HG03442 (cell line): ENCODE data around the gene LDLRAP1.

Experiments
- ATAC-seq: cut with Tn5 transposase; IDR thresholded peaks from one replicate; pipeline ENCODE4 v1.9.1; 2021; ENCODE audit warnings: mild to moderate bottlenecking, moderate library complexity; ENCODE audit not compliant: unreplicated experiment

Gene LDLRAP1

GRCh38 chr1:25523542-25523941 is 19.9 kb upstream of the LDLRAP1 start:
- no peak for ATAC-seq

DNA sequence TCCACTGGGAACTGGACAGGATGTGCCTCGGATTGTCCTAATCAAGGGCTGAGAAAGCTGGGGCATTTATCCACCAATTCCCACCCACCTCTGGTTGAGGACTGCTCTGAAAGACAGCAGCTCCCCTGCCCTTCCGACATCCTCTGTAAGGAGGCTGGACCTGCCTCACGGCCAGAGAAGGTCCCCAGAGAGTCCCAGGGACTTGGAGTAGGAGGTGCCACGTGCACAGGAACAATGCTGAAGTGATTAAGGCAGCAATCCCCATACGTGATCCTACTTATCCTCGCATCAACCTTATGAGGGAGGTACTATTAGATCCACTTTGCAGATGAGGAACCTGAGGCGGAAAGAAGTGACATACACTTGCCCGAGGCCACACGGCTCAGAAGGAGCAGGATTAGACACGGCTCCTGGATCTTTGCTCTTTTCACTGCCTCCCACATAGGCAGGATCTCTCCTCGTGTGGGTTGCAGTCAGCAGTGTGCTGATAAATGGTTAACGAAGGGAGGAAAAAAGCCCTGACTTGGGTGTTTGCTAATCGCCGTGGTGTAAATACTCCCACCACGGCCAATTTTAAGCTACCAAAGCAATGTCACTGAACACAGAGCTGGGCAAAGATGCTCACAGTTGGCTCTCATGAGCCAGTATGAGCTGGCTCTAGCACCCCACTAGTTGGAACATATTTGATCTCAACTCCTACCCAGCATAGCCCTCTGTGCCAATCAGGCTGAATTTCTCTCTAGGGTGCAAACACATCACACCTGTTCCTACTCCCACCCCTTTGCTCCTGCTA is 18.6 kb upstream of the LDLRAP1 start:
- no peak for ATAC-seq

DNA sequence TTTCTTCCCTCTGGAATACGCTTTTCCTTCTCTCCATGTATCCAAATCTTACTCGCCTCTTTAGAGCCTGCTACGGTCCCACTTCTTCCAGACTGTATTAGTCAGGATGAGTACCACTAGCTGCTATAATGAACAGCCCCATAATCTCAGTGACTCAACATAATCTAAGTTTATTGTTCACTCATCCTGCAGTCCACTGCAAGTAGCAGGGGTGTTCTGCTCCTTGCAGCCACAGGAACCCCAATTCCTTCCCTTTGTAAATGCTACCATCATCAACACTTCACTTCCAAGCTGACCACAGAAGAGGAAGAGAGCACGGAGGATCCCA is 18.1 kb upstream of the LDLRAP1 start:
- ATAC-seq: no peak

- ATAC-seq: no peak
These were observed 16.7 kb upstream of the LDLRAP1 start for GRCh38 chr1:25526753-25527152.

GRCh38 chr1:25527226-25527846 is 16.1 kb upstream of the LDLRAP1 start:
- ATAC-seq: no peak

DNA sequence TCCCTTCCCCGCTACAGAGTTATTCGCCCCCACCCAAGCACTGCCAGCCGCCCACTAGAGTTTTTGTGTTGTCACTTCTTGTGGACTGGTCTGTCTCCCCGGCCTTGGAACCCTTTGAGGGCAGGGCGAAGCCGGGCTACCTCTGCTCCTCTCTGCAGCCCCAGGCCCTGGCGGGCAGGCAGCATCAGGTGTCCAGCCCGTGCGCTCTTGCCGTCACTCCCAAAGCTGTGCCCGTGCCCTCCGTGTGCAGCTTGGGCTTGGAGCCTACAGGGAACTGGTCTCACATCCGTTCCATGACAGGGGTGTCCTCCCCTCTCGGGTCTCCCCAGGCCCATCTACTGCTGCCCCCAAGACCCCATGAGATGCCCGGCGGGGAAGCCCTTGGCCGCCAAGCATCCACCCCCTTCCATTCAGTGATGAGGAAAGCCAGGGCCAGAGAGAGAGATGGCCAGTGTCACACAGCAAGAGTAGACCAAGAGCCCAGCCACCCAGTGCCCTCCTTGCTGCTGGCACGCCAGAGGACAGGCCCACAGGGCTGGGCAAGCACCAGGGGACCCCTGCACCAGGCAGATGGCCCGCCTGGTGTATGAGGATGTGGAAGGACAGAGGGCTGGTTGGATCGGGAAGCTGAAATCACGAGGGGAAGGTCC is 15.3 kb upstream of the LDLRAP1 start:
- ATAC-seq: no peak

DNA sequence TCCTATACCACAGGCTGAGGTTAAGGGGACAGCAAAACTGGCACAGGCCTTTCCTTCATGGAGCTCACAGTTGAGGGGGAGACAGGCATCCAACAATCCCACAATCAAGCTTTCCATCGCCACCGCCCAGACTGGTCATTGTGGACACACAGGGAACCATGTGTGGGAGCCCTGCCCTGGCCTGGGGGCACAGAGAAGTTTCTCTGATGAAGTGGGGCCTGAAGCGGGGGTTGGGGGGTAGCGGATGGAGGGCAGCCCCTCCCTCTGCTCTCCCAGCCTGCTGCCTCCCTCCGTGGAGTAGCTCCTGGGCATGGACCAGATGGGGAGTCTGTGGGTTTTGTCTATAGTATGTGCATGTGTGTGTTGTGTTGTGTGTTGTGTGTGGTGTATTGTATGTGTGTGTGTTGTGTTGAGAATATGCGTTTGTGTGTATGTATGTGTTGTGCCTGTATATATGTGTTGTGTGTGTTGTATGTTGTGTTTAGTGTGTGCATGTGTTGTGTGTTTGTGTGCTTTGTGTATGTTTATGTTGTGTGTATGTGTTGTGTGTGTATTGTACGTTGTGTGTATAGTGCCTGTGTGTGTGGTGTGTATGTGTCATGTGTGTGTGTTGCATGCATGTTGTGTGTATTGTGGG is 14.4 kb upstream of the LDLRAP1 start:
- ATAC-seq: no peak

DNA sequence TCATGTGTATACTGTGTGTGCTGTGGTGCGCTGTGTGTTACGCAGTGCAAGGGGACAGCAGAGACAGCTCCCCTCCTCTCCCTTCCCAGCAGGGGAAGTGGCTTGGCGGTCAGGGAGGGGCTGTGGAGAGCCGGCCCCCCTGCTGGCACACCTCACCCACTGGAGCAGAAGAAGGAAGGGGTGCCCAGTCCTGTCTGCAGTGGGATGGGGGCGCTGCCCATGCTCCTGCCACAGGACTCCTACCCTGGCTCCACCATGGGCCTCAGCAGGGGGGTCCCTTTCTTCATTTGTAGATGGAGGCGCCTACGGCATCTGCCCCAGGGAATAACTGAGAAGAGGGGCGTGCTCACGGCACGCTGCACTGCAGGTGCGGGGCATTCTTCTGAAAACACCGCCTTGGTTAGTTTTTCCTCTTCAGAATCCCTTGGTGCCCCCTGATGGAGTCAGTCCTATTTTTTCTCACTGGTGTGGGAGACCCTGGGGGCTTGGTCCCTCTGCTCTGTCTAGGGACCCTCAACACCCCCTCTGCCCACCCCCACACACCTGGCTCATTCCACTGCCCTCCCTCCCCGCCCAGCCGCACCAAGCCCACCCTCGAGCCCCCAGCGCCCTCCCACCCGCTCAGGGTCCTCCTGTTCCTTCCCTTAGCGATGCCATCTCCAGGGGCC is 13.8 kb upstream of the LDLRAP1 start:
- ATAC-seq: no peak

GRCh38 chr1:25530186-25531081 is 13.0 kb upstream of the LDLRAP1 start:
- ATAC-seq: no peak

- ATAC-seq: no peak
These were observed 12.3 kb upstream of the LDLRAP1 start for GRCh38 chr1:25531082-25531461.

- ATAC-seq: no peak
These were observed 10.4 kb upstream of the LDLRAP1 start for GRCh38 chr1:25532970-25533369.

DNA sequence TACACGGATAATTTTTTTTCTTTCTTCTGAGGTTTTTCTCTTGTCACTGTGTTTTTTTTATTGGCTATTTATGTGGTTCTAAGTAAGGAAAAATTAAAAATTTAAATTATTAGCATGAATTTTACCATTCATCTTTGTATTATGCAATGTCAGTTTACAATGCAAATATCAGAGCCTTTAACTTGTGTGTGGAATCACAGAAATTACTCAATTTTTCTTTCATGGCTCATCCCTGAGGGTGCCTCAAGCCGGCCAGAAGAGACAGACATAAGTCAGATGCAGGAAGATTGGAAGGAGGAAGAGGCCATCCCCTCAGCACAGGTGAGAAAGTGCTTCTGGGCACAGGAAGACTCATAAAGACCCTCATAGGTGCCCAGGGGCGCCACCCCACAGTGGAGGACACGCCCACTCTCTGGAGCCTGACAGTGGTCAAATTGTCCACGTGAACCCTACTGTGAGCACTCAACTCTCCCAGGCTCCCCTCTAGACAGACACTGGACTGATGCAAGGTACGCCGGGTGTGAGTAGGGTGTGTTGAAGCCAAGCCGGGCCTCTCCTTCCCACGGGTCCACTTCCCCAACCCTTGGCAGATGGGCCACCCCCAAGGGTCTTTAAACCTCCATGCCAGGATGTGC is 9.5 kb upstream of the LDLRAP1 start:
- no peak for ATAC-seq

GRCh38 chr1:25534410-25534788 is 9.0 kb upstream of the LDLRAP1 start:
- ATAC-seq: no peak

DNA sequence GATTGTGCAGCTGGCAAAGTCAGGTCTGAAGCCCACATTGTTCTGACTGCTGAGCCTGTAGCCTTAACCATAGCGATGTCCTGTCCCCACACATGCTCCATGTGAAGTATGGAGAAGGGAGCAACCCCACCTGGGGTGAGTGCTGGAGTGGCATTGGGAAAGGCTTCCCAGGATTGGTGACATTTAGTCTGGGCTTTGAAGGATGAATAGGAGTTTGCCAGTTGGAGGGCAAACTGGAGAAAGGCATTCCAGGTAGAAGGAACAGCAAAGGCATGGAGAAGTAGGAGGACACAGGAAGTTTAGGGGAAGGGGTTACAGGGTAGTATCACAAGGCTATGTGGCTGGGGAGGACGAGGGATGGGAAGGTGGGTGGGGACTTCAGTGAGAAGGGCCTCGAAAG is 7.3 kb upstream of the LDLRAP1 start:
- no peak for ATAC-seq

DNA sequence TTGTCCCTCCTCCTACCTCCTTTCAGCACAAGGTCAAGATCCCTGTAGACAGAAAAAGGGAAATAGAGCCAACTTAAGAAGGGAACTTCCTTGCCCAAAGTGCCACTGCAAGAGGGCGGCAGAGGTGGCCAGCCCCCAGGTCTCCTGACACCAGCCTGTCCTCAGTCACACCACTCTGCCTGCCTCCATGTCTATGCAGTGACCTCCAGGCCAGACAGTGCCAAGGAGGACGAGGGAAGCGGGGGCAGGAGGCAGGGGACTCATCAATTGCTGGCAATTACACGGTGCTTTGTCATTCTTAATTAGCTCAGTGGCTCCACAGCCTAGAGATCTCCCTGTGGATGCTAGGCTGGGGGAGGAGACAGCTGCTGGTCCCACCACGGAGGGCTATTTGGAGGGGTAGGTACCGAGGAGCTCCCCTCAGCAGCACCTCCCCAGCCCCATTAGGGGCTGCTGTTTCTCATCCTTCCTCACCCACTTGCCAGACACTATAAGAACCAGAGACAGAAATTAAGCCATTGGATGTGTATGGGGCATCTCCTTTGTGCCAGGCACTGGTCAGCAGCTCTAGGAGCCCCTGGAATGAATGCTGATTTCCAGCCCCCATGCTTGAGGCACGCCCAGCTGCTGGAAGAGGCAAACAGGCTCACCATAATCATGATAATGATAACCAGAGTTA is 6.1 kb upstream of the LDLRAP1 start:
- ATAC-seq: no peak

DNA sequence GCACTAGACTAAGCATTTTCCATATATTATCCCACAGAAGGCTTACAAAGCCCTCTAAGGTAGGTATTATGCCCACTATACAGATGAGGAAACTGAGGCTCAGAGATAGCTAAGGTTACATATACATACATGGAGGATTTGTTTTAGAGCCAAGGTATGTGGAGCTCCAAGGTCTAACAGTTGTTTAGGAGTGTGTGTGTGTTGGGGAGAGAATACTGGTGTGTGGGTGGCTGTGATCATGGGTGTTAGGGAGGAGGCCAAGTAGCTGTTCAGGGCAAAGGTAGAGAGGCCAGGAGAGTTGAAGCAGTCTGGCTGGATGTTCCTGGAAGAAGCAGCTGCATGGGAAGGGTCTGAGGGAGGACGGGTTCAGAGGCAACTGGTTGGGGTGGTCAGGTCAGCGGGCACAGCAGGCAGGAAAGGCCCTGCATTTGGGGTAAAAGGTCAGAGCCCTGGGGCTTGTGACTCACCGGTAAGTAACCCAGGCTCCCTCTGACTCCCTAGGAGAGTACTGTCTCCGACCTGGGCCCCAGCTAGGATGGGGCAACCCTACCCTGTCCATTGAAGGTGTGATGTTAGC is 5.1 kb upstream of the LDLRAP1 start:
- ATAC-seq: no peak

GRCh38 chr1:25540750-25541342 is 2.6 kb upstream of the LDLRAP1 start:
- ATAC-seq: no peak

DNA sequence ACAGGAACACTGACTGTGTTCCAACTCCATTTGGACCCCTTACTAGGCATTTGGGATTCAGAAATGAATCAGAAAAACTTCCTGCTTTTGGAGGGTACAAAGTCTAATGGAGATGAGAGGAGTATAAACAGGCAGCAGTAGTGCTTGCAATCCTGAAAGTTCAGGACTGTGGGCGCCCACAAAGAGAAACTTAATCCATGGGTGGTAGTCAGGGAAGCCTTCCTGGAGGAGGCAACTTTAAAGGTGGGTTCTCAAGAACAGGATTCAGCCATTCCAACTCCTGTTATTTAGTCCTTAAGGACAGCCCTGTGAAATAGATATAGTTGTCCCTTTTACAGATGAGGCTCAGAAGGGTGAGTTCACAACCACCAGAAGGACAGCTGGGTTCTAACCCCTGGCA is 2.0 kb upstream of the LDLRAP1 start:
- ATAC-seq: no peak
